Heart right ventricle (tissue), 16 donors: Measurements from ENCODE around the gene ETDA. TPM values are rescaled to one million over a fixed set of nuclear protein-coding genes. Genes with fewer than 3 reads are reported as not detected.

Experiments
- ATAC-seq, 8 donors: fragments of 200-7000 bp; cut with Tn5 transposase; one replicate each; pipeline ENCODE4 v1.9.1; 2020; ENCODE audit warnings: mild to moderate bottlenecking in 8 of 8, moderate library complexity in 8 of 8, moderate number of reproducible peaks in 1 of 8
- DNase-seq, 2 donors: peaks; one replicate each; pipeline ENCODE4 v3.0.0-alpha.2; 2020
- H3K27ac ChIP-seq, 10 donors: fragments of 200-600 bp; sonication (generic) in 2 of 10; one replicate each; pipeline versions ENCODE4 v1.5.0 to v1.8.0; 2020 to 2022; ENCODE audit warnings: mild to moderate bottlenecking in 3 of 10
- H3K27me3 ChIP-seq, 7 donors: fragments of 200-600 bp; one replicate each; pipeline ENCODE4 v1.8.0; 2021 to 2022; ENCODE audit warnings: mild to moderate bottlenecking in 2 of 7
- H3K36me3 ChIP-seq, 9 donors: fragments of 200-600 bp; sonication (generic) in 1 of 9; one replicate each; pipeline versions ENCODE4 v1.5.0 to v1.8.0; 2020 to 2022; ENCODE audit warnings: mild to moderate bottlenecking in 2 of 9
- H3K4me1 ChIP-seq, 9 donors: fragments of 200-600 bp; sonication (generic) in 1 of 9; one replicate each; pipeline versions ENCODE4 v1.5.0 to v1.8.0; 2020 to 2022; ENCODE audit warnings: mild to moderate bottlenecking in 4 of 9
- H3K4me3 ChIP-seq, 10 donors: fragments of 200-600 bp; sonication (generic) in 2 of 10; one replicate each; pipeline versions ENCODE4 v1.5.0 to v1.8.0; 2020 to 2022; ENCODE audit warnings: mild to moderate bottlenecking in 7 of 10, moderate library complexity in 2 of 10
- H3K9me3 ChIP-seq, 11 donors: fragments of 200-600 bp in 10 of 11; sonication (generic) in 2 of 11; one replicate each; pipeline versions ENCODE4 v1.5.0 to v1.8.0; 2013 to 2022; ENCODE audit warnings: mild to moderate bottlenecking in 2 of 11, control low read depth in 1 of 11, moderate library complexity in 1 of 11
- CTCF ChIP-seq, 9 donors: fragments of 200-600 bp; sonication (generic) in 2 of 9; IDR thresholded peaks; one replicate each; pipeline versions ENCODE4 v1.5.0 to v1.8.0; 2021 to 2022; ENCODE audit warnings: antibody characterized with exemption in 9 of 9, mild to moderate bottlenecking in 5 of 9, moderate library complexity in 1 of 9
- WGBS, 2 donors: extraction: QIAGEN DNeasy Blood & Tissue Kit; methylation state at CpG; one replicate each; pipeline ENCODE4 v1.1.7; 2013; ENCODE audit warnings: inconsistent platforms in 1 of 2; 5-methylcytosine and 5-hydroxymethylcytosine counted together
- intact Hi-C, 10 donors: fragments of 100-400 bp; cut with DNase I; formaldehyde crosslinking; loops; one replicate each; pipeline versions ENCODE4 v1.11.1 to v1.14.2; 2022
- polyA plus RNA-seq, 2 donors: library from polyadenylated mRNA; stranded (reverse); fragments of 200-250 nt; gene quantifications; one replicate each; pipeline ENCODE4 v1.2.3, GENCODE V29; 2013
- total RNA-seq, 10 donors: library from RNA; stranded (reverse); fragmentation: NEBNext Ultra II Directional in 3 of 10; extraction: Animal tissue kit (Norgen Biotek cat#: 25700) in 3 of 10; gene quantifications; one replicate each; pipeline versions ENCODE4 v1.2.1 to v1.2.4, GENCODE V29; 2021 to 2023
- donor health status: Arrhythmogenic right ventricular cardiomyopathy.
- donor health status: ischemic (EF 13 %, LVEDD 7.1; RV severe dilation, severe dysfunction).
- donor health status: healthy with polysubstance abuse.
- donor health status: DM: no; HTN: yes; CAD: no.
- donor health status: DM: no; HTN: no; CAD: no.
- donor health status: ischemic (EF 25% LVEDD 6.9; RV normal size, moderate dysfunction).
- donor health status: ischemic (EF 25% LVEDD 5.7; RV mildly dilated, moderate dysfunction).
- donor health status: healthy.
- donor health status: DM: yes; HTN: yes; CAD: no.
- donor health status: Ischemic cardiomyopathy.
- donor health status: ischemic (EF 35%, LVEDD 5.7; RV mildly dilated, moderate dysfunction).
- donor health status: nonischemic (EF 11% LVEDD 7.7; RV severe dilation, severe dysfunction).
- donor health status: DM: yes; HTN: yes; CAD: no.
- donor health status: PGD.
- donor health status: ischemic (EF 29% LVEDD 5.4; RV normal size, mild dysfunction).
- donor health status: nonischemic (EF 23%, LVEDD 6.1; RV moderate dilation, normal function).

ETDA gene
- total and polyA plus RNA-seq, 12 donors: not detected

- Histone ChIP-seq H3K27me3 (no peaks in the 10 kb centered on the region), H3K27ac (no peak overlapping the region), H3K4me1 (no peaks in the 10 kb centered on the region), H3K9me3 (peaks cover 0 to 88% (median 61%) of the 10 kb centered on the region in 11 donors), H3K4me3 (no peak overlapping the region), H3K36me3 (peaks cover 0 to 55% (median 15%) of the 10 kb centered on the region in 9 donors)
- no peak for ATAC-seq
- no peak for DNase-seq
- WGBS, 2 donors: 99 to 100% methylated on average over 2 of the region's 2 CpGs
- intact Hi-C loops: no loop called here
- no peak for TF ChIP-seq CTCF (IDR thresholded peaks at IDR 0.05)
Measured at GRCh38 chrX:135287266-135287823, 35.5 kb downstream of the ETDA start.

- Histone ChIP-seq H3K27ac (peak overlapping the region in 1 of 10 donors; percentile 54), H3K4me3 (peak overlapping the region in 7 of 10 donors; percentile 26 to 42 (median 36)), H3K4me1 (no peaks in the 10 kb centered on the region), H3K36me3 (peaks cover 0 to 16% (median 0%) of the 10 kb centered on the region in 9 donors), H3K9me3 (peaks cover 0 to 21% (median 0%) of the 10 kb centered on the region in 11 donors), H3K27me3 (no peaks in the 10 kb centered on the region)
- DNase-seq: peak; percentile 9 to 29
- WGBS, 2 donors: 27 to 34% methylated on average over 25 to 26 of the region's 26 CpGs
- peak in 4 of 9 donors; percentile 13 to 30 (median 18) for TF ChIP-seq CTCF (IDR thresholded peaks at IDR 0.05)
- intact Hi-C loops: no loop called here
- peak in 5 of 8 donors; percentile 50 to 91 (median 76) for ATAC-seq
Measured at GRCh38 chrX:135295238-135295943, 43.5 kb downstream of the ETDA start.

- Histone ChIP-seq H3K4me1 (no peaks in the 10 kb centered on the region), H3K9me3 (peaks cover 0 to 16% (median 0%) of the 10 kb centered on the region in 11 donors), H3K36me3 (peaks cover 0 to 12% (median 0%) of the 10 kb centered on the region in 9 donors), H3K27me3 (no peaks in the 10 kb centered on the region), H3K4me3 (peak overlapping the region in 7 of 10 donors; percentile 26 to 42 (median 36)), H3K27ac (peak overlapping the region in 1 of 10 donors; percentile 54)
- intact Hi-C loops: no loop called here
- WGBS, 2 donors: 14 to 20% methylated on average over 10 of the region's 10 CpGs
- ATAC-seq (no peak), DNase-seq (no peak)
- no peak for TF ChIP-seq CTCF (IDR thresholded peaks at IDR 0.05)
Measured at GRCh38 chrX:135295944-135296305, 44.1 kb downstream of the ETDA start.

GRCh38 chrX:135302269-135302873 lies 50.5 kb downstream of the ETDA start:
- no peaks in the 10 kb centered on the region for H3K27me3 ChIP-seq
- ATAC-seq (no peak), DNase-seq (no peak)
- no peaks in the 10 kb centered on the region for H3K36me3 ChIP-seq
- H3K27ac ChIP-seq: no peak overlapping the region
- no peak for TF ChIP-seq CTCF (IDR thresholded peaks at IDR 0.05)
- intact Hi-C loops: no loop called here
- no peaks in the 10 kb centered on the region for H3K9me3 ChIP-seq
- no peak overlapping the region for H3K4me3 ChIP-seq
- H3K4me1 ChIP-seq: no peaks in the 10 kb centered on the region
- 70% methylated on average over 5 of the region's 5 CpGs for WGBS, 2 donors

Other genes with a start within 250 kb of the ETDA start
- 10 to 100 TPM; 11.7 to 19.7 (median 14.9) TPM for gene RTL8B, start 229.5 kb upstream of the ETDA start, total RNA-seq
- gene RTL8B, start 229.5 kb upstream of the ETDA start, polyA plus RNA-seq: 10 to 100 TPM; 14.7 to 23.6 TPM
- gene RTL8C, start 219.7 kb upstream of the ETDA start, total RNA-seq: 100 to 1,000 TPM; 289 to 354 (median 298) TPM
- 100 to 1,000 TPM; 388 to 485 TPM for gene RTL8C, start 219.7 kb upstream of the ETDA start, polyA plus RNA-seq
- 10 to 100 TPM; 22.1 to 44.0 (median 28.8) TPM for gene RTL8A, start 199.9 kb upstream of the ETDA start, total RNA-seq
- gene RTL8A, start 199.9 kb upstream of the ETDA start, polyA plus RNA-seq: 100 to 1,000 TPM; 105 to 108 TPM
- 1 to 10 TPM; 1.8 to 4.0 (median 3.0) TPM for gene SMIM10L2B, start 153.3 kb upstream of the ETDA start, total RNA-seq
- 1 to 10 TPM; 1.2 to 2.1 TPM for gene SMIM10L2B, start 153.3 kb upstream of the ETDA start, polyA plus RNA-seq
- gene ETDB, start 131.5 kb upstream of the ETDA start, total RNA-seq: not detected
- not detected for gene ETDB, start 131.5 kb upstream of the ETDA start, polyA plus RNA-seq
- not detected for gene CT55, start 80.7 kb upstream of the ETDA start, total RNA-seq
- gene CT55, start 80.7 kb upstream of the ETDA start, polyA plus RNA-seq: not detected
- not detected for gene ETDC, start 57.4 kb downstream of the ETDA start, total RNA-seq
- gene ETDC, start 57.4 kb downstream of the ETDA start, polyA plus RNA-seq: not detected
- gene ZNF75D, start 92.0 kb downstream of the ETDA start, total RNA-seq: 1 to 10 TPM; 2.7 to 6.9 (median 3.4) TPM
- gene ZNF75D, start 92.0 kb downstream of the ETDA start, polyA plus RNA-seq: 1 to 10 TPM; 3.6 to 7.8 TPM
- gene ZNF449, start 92.7 kb downstream of the ETDA start, total RNA-seq: 1 to 10 TPM; 3.6 to 6.4 (median 5.2) TPM
- 1 to 10 TPM; 1.7 to 7.5 TPM for gene ZNF449, start 92.7 kb downstream of the ETDA start, polyA plus RNA-seq
- 1 to 10 TPM in 7 of 10 donors, under 1 TPM in 3; 0.58 to 2.5 (median 1.6) TPM for gene SMIM10L2A, start 169.9 kb downstream of the ETDA start, total RNA-seq
- gene SMIM10L2A, start 169.9 kb downstream of the ETDA start, polyA plus RNA-seq: 1 to 10 TPM in 1 of 2 donors, under 1 TPM in 1; 0.38 to 1.1 TPM